Mesendoderm (in vitro differentiated cells): ENCODE results near the gene ITIH4.

Experiments used
- DNase-seq: peaks from one replicate; pipeline ENCODE4 v3.0.0; 2013
- H2AK5ac ChIP-seq: 2 replicates; pipeline ENCODE4 v1.6.1; 2013; ENCODE audit warnings: low read length, inconsistent platforms
- H2BK120ac ChIP-seq: 2 replicates; pipeline ENCODE4 v1.6.1; 2013; ENCODE audit warnings: low read depth, mild to moderate bottlenecking, low read length, moderate library complexity, mixed read lengths
- H2BK15ac ChIP-seq: replicated peaks from 2 replicates; pipeline ENCODE4 v1.6.1; 2013; ENCODE audit warnings: low read depth, mild to moderate bottlenecking, moderate library complexity
- H2BK5ac ChIP-seq: 2 replicates; pipeline ENCODE4 v1.6.1; 2013; ENCODE audit warnings: low read length, inconsistent platforms
- H3K18ac ChIP-seq: 2 replicates; pipeline ENCODE4 v1.6.1; 2013; ENCODE audit warnings: mild to moderate bottlenecking, low read length, mixed read lengths
- H3K23ac ChIP-seq: one replicate; pipeline ENCODE4 v1.6.1; 2013; ENCODE audit warnings: low read length
- H3K27ac ChIP-seq: 2 replicates; pipeline ENCODE4 v1.5.1; 2013; ENCODE audit warnings: low read depth, mild to moderate bottlenecking, inconsistent platforms, low read length, moderate library complexity
- H3K27me3 ChIP-seq: 2 replicates; pipeline ENCODE4 v1.6.1; 2013; ENCODE audit warnings: low read length, control low read depth, mild to moderate bottlenecking, inconsistent platforms; ENCODE audit not compliant: insufficient read depth, poor library complexity
- H3K36me3 ChIP-seq: 2 replicates; pipeline ENCODE4 v1.6.1; 2013; ENCODE audit warnings: low read length, inconsistent platforms; ENCODE audit not compliant: control insufficient read depth, insufficient read depth
- H3K4ac ChIP-seq: one replicate; pipeline ENCODE4 v1.6.1; 2013; ENCODE audit warnings: low read depth, mild to moderate bottlenecking, low read length, moderate library complexity
- H3K4me1 ChIP-seq: 2 replicates; pipeline ENCODE4 v1.6.1; 2013; ENCODE audit warnings: low read depth, low read length, inconsistent platforms; ENCODE audit not compliant: control insufficient read depth
- H3K4me2 ChIP-seq: 2 replicates; pipeline ENCODE4 v1.6.1; 2013; ENCODE audit warnings: low read length
- H3K4me3 ChIP-seq: 2 replicates; pipeline ENCODE4 v1.5.1; 2013; ENCODE audit warnings: mild to moderate bottlenecking, low read length
- H3K56ac ChIP-seq: one replicate; pipeline ENCODE4 v1.6.1; 2013; ENCODE audit warnings: low read length
- H3K79me1 ChIP-seq: 2 replicates; pipeline ENCODE4 v1.6.1; 2013; ENCODE audit warnings: low read length, inconsistent platforms
- H3K79me2 ChIP-seq: 2 replicates; pipeline ENCODE4 v1.6.1; 2013; ENCODE audit warnings: mild to moderate bottlenecking, low read length; ENCODE audit not compliant: control insufficient read depth, insufficient read depth
- H3K9ac ChIP-seq: 2 replicates; pipeline ENCODE4 v1.6.1; 2013; ENCODE audit warnings: low read length, inconsistent platforms
- H4K5ac ChIP-seq: one replicate; pipeline ENCODE4 v1.6.1; 2013; ENCODE audit warnings: low read length
- H4K8ac ChIP-seq: one replicate; pipeline ENCODE4 v1.6.1; 2013; ENCODE audit warnings: low read depth, mild to moderate bottlenecking, control low read depth, low read length, moderate library complexity
- WGBS: extraction: QIAGEN DNeasy Blood & Tissue Kit; methylation state at CpG from one replicate; pipeline ENCODE4 v1.1.7; 2013; ENCODE audit warnings: low lambda C conversion rate, missing lambda C conversion rate; ENCODE audit not compliant: insufficient coverage; ENCODE audit errors: extremely low coverage; 5-methylcytosine and 5-hydroxymethylcytosine counted together

Gene ITIH4

GRCh38 chr3:52813810-52814209 is 16.7 kb downstream of the ITIH4 start:
- Histone ChIP-seq H2BK15ac (no peak overlapping the region), H3K27ac (no peak overlapping the region), H2BK120ac (no peak overlapping the region), H3K79me2 (no peaks in the 10 kb centered on the region), H3K56ac (no peak overlapping the region), H4K8ac (no peak overlapping the region), H3K4ac (no peak overlapping the region), H3K4me3 (no peak overlapping the region), H2AK5ac (no peak overlapping the region), H3K79me1 (no peaks in the 10 kb centered on the region), H4K5ac (no peak overlapping the region), H3K27me3 (no peaks in the 10 kb centered on the region), H3K4me1 (no peaks in the 10 kb centered on the region), H3K23ac (no peak overlapping the region), H3K36me3 (no peaks in the 10 kb centered on the region), H3K4me2 (no peak overlapping the region), H2BK5ac (no peak overlapping the region), H3K9ac (no peak overlapping the region), H3K18ac (no peak overlapping the region)
- WGBS, result no CpG with 5 or more reads among the region's 8 CpGs
- DNase-seq, result no peak

- Histone ChIP-seq H2BK5ac (no peak overlapping the region), H3K36me3 (no peaks in the 10 kb centered on the region), H3K27me3 (no peaks in the 10 kb centered on the region), H4K5ac (no peak overlapping the region), H3K4me1 (no peaks in the 10 kb centered on the region), H3K4me2 (no peak overlapping the region), H3K23ac (no peak overlapping the region), H3K9ac (no peak overlapping the region), H3K79me2 (no peaks in the 10 kb centered on the region), H2BK15ac (no peak overlapping the region), H3K18ac (no peak overlapping the region), H3K4me3 (no peak overlapping the region), H4K8ac (no peak overlapping the region), H3K79me1 (no peaks in the 10 kb centered on the region), H2AK5ac (no peak overlapping the region), H3K4ac (no peak overlapping the region), H2BK120ac (no peak overlapping the region), H3K56ac (no peak overlapping the region), H3K27ac (no peak overlapping the region)
- no peak for DNase-seq
- no CpG with 5 or more reads among the region's 7 CpGs for WGBS
Observed at GRCh38 chr3:52811452-52812011, 18.9 kb downstream of the ITIH4 start.

GRCh38 chr3:52810923-52811322 is 19.5 kb downstream of the ITIH4 start:
- Histone ChIP-seq H3K36me3 (no peaks in the 10 kb centered on the region), H3K79me2 (no peaks in the 10 kb centered on the region), H3K4me2 (no peak overlapping the region), H3K56ac (no peak overlapping the region), H3K4me3 (no peak overlapping the region), H3K27me3 (no peaks in the 10 kb centered on the region), H3K23ac (no peak overlapping the region), H4K8ac (no peak overlapping the region), H2AK5ac (no peak overlapping the region), H3K18ac (no peak overlapping the region), H3K4me1 (no peaks in the 10 kb centered on the region), H4K5ac (no peak overlapping the region), H3K27ac (no peak overlapping the region), H3K4ac (no peak overlapping the region), H2BK5ac (no peak overlapping the region), H3K9ac (no peak overlapping the region), H2BK120ac (no peak overlapping the region), H3K79me1 (no peaks in the 10 kb centered on the region), H2BK15ac (no peak overlapping the region)
- DNase-seq, result no peak
- WGBS, result no CpG with 5 or more reads among the region's 11 CpGs

GRCh38 chr3:52809662-52810377 is 20.7 kb downstream of the ITIH4 start:
- no peak for DNase-seq

GRCh38 chr3:52809149-52809548 is 21.3 kb downstream of the ITIH4 start:
- no peaks in the 10 kb centered on the region for H3K4me1 ChIP-seq
- H2BK120ac ChIP-seq, result no peak overlapping the region
- no peak overlapping the region for H3K9ac ChIP-seq
- WGBS, result 100% methylated on average over 1 of the region's 2 CpGs
- H3K36me3 ChIP-seq, result no peaks in the 10 kb centered on the region
- H3K27me3 ChIP-seq, result no peaks in the 10 kb centered on the region
- no peak overlapping the region for H3K27ac ChIP-seq
- H3K56ac ChIP-seq, result no peak overlapping the region
- no peaks in the 10 kb centered on the region for H3K79me2 ChIP-seq
- H3K18ac ChIP-seq, result no peak overlapping the region
- H2AK5ac ChIP-seq, result no peak overlapping the region
- no peak overlapping the region for H2BK5ac ChIP-seq
- no peak for DNase-seq
- no peak overlapping the region for H4K8ac ChIP-seq
- no peak overlapping the region for H4K5ac ChIP-seq
- H3K4ac ChIP-seq, result no peak overlapping the region
- no peak overlapping the region for H3K4me2 ChIP-seq
- no peak overlapping the region for H3K23ac ChIP-seq
- no peak overlapping the region for H2BK15ac ChIP-seq
- no peaks in the 10 kb centered on the region for H3K79me1 ChIP-seq
- no peak overlapping the region for H3K4me3 ChIP-seq

More at GRCh38 chr3:52809662-52810377, 20.7 kb downstream of the ITIH4 start:
- H3K56ac ChIP-seq, result no peak overlapping the region
- no peaks in the 10 kb centered on the region for H3K36me3 ChIP-seq
- no peak overlapping the region for H2BK5ac ChIP-seq
- H3K9ac ChIP-seq, result no peak overlapping the region
- WGBS, result no CpG with 5 or more reads among the region's 7 CpGs
- no peaks in the 10 kb centered on the region for H3K4me1 ChIP-seq
- H2AK5ac ChIP-seq, result no peak overlapping the region
- H2BK120ac ChIP-seq, result no peak overlapping the region
- no peak overlapping the region for H3K4me2 ChIP-seq
- no peak overlapping the region for H3K4me3 ChIP-seq
- H3K79me2 ChIP-seq, result no peaks in the 10 kb centered on the region
- H3K27ac ChIP-seq, result no peak overlapping the region
- H3K18ac ChIP-seq, result no peak overlapping the region
- no peaks in the 10 kb centered on the region for H3K79me1 ChIP-seq
- no peak overlapping the region for H3K23ac ChIP-seq
- H3K4ac ChIP-seq, result no peak overlapping the region
- H4K8ac ChIP-seq, result no peak overlapping the region
- no peak overlapping the region for H4K5ac ChIP-seq
- H3K27me3 ChIP-seq, result no peaks in the 10 kb centered on the region
- H2BK15ac ChIP-seq, result no peak overlapping the region
